B cell (primary cell): ENCODE measurements around the gene SUN3. TPM values are rescaled to one million over a fixed set of nuclear protein-coding genes. Genes with fewer than 3 reads are reported as not detected.

Experiments used
- ATAC-seq: fragments of 200-7000 bp; cut with Tn5 transposase; one replicate; pipeline ENCODE4 v1.10.0; 2021; ENCODE audit warnings: low read depth, mild to moderate bottlenecking, moderate number of reproducible peaks, moderate library complexity
- CTCF ChIA-PET: fragments of 350-600 bp; sonication (Branson Sonifier 250); formaldehyde crosslinking; loops from one replicate; lab custom pipeline; 2021; ENCODE audit warnings: antibody characterized with exemption, inconsistent platforms; lab: Charles Lee
- POLR2A ChIA-PET: fragments of 350-600 bp; sonication (Branson Sonifier 250); formaldehyde crosslinking; loops from one replicate; lab custom pipeline; 2021; ENCODE audit warnings: antibody characterized with exemption; lab: Charles Lee
- DNase-seq: peaks from one replicate; pipeline ENCODE4 v3.0.0; 2013
- H2AFZ ChIP-seq: 2 replicates; pipeline ENCODE4 v1.6.1; 2012; ENCODE audit warnings: mild to moderate bottlenecking, low read depth, low read length; ENCODE audit not compliant: insufficient read depth, poor library complexity, severe bottlenecking
- H3K27ac ChIP-seq, 2 donors: 1 replicate in 1 of 2; 2 replicates in 1 of 2; pipeline ENCODE4 v1.5.1; 2012 to 2013; ENCODE audit warnings: low read length in 2 of 2, mild to moderate bottlenecking in 2 of 2, moderate library complexity in 1 of 2
- H3K27me3 ChIP-seq, 4 experiments: fragments of 200-600 bp in 1 of 4; sonication (generic) in 1 of 4; replicated peaks in 1 of 4; 1 replicate in 2 of 4; 2 replicates in 2 of 4; pipeline versions ENCODE4 v1.6.1 to v1.7.0; 2013 to 2016; ENCODE audit warnings: low read length in 3 of 4, mild to moderate bottlenecking in 2 of 4, mixed read lengths in 1 of 4, moderate library complexity in 1 of 4; ENCODE audit not compliant: insufficient read depth in 4 of 4, control insufficient read depth in 3 of 4; ENCODE audit errors: control extremely low read depth in 1 of 4
- H3K36me3 ChIP-seq, 2 experiments: replicated peaks in 1 of 2; 1 replicate in 1 of 2; 2 replicates in 1 of 2; pipeline versions ENCODE4 v1.6.1 to v1.7.1; 2013; ENCODE audit warnings: low read length in 1 of 2; ENCODE audit not compliant: insufficient read depth in 2 of 2, control insufficient read depth in 1 of 2; ENCODE audit errors: control extremely low read depth in 1 of 2, extremely low read depth in 1 of 2
- H3K4me1 ChIP-seq, 2 donors: fragments of 200-600 bp in 1 of 2; sonication (generic) in 1 of 2; 1 replicate in 1 of 2; 2 replicates in 1 of 2; pipeline versions ENCODE4 v1.5.1 to v1.6.1; 2013 to 2017; ENCODE audit warnings: low read length in 2 of 2; ENCODE audit not compliant: control insufficient read depth in 2 of 2, insufficient read depth in 2 of 2
- H3K4me2 ChIP-seq: replicated peaks from 2 replicates; pipeline ENCODE3; 2012; ENCODE audit warnings: mild to moderate bottlenecking, low read depth, low read length; ENCODE audit not compliant: poor library complexity, severe bottlenecking
- H3K4me3 ChIP-seq, 5 experiments: fragments of 200-600 bp in 1 of 5; sonication (generic) in 1 of 5; 1 replicate in 3 of 5; 2 replicates in 2 of 5; pipeline versions ENCODE4 v1.5.1 to v1.7.0; 2011 to 2016; ENCODE audit warnings: low read length in 4 of 5, mild to moderate bottlenecking in 4 of 5, low read depth in 2 of 5, control low read depth in 1 of 5, moderate library complexity in 1 of 5; ENCODE audit not compliant: insufficient read depth in 1 of 5; ENCODE audit errors: control extremely low read depth in 1 of 5, extremely low read depth in 1 of 5
- H3K79me2 ChIP-seq: fragments of 200-600 bp; sonication (generic); one replicate; pipeline ENCODE4 v1.6.0; 2016; ENCODE audit warnings: low read length; ENCODE audit not compliant: control insufficient read depth, insufficient read depth
- H3K9ac ChIP-seq: fragments of 200-600 bp; sonication (generic); 2 replicates; pipeline ENCODE4 v1.6.1; 2017; ENCODE audit warnings: mild to moderate bottlenecking, low read length, moderate library complexity
- H3K9me3 ChIP-seq, 3 donors: one replicate each; pipeline versions ENCODE4 v1.6.1 to v1.7.1; 2013; ENCODE audit warnings: low read length in 2 of 3; ENCODE audit not compliant: control insufficient read depth in 2 of 3, insufficient read depth in 1 of 3; ENCODE audit errors: control extremely low read depth in 1 of 3
- H4K20me1 ChIP-seq: 2 replicates; pipeline ENCODE4 v1.6.0; 2012; ENCODE audit warnings: mild to moderate bottlenecking, low read length; ENCODE audit not compliant: insufficient read depth, control insufficient read depth, poor library complexity, severe bottlenecking
- H3K27ac Mint-ChIP-seq: one replicate; pipeline ENCODE4 v1.8.0; 2021; ENCODE audit warnings: mixed read lengths
- H3K27me3 Mint-ChIP-seq: one replicate; pipeline ENCODE4 v1.8.0; 2021; ENCODE audit warnings: mixed read lengths
- H3K4me1 Mint-ChIP-seq: one replicate; pipeline ENCODE4 v1.8.0; 2021; ENCODE audit warnings: mixed read lengths
- H3K4me3 Mint-ChIP-seq: one replicate; pipeline ENCODE4 v1.8.0; 2021; ENCODE audit warnings: mixed read lengths
- H3K9me3 Mint-ChIP-seq: one replicate; pipeline ENCODE4 v1.8.0; 2022; ENCODE audit warnings: mixed read lengths; ENCODE audit not compliant: insufficient read depth
- CTCF ChIP-seq: fragments of 200-600 bp; IDR thresholded peaks from one replicate; pipeline ENCODE4 v1.8.0; 2022; ENCODE audit warnings: antibody characterized with exemption, mild to moderate bottlenecking
- EZH2 ChIP-seq: IDR thresholded peaks from 2 replicates; pipeline ENCODE4 v1.6.1; 2012; ENCODE audit warnings: borderline replicate concordance, low read depth, mild to moderate bottlenecking, moderate library complexity, low read length; ENCODE audit not compliant: insufficient read depth, poor library complexity, severe bottlenecking
- WGBS: methylation state at CpG from one replicate; pipeline ENCODE4 v1.1.5; 2013; ENCODE audit warnings: missing lambda C conversion rate; ENCODE audit not compliant: insufficient coverage; 5-methylcytosine and 5-hydroxymethylcytosine counted together
- intact Hi-C: fragments of 100-400 bp; cut with micrococcal nuclease; formaldehyde crosslinking; loops from one replicate; pipeline ENCODE4 v1.10.0; 2022
- polyA plus RNA-seq: library from polyadenylated mRNA; depleted of rRNA; stranded (reverse); fragments of >200 nt; gene quantifications from 2 replicates; pipeline ENCODE4 v1.2.3, GENCODE V29; 2012
- total RNA-seq, 2 donors: library from RNA; stranded (reverse); fragments of 120-200 nt in 1 of 2; gene quantifications; 1 replicate in 1 of 2; 2 replicates in 1 of 2; pipeline versions ENCODE4 v1.2.3 to v1.2.4, GENCODE V29; 2013 to 2022

SUN3 gene
- total and polyA plus RNA-seq, 2 donors (not counting 1 experiment from before 2014, with no cell fraction given), result not detected

GRCh38 chr7:48042636-48043035 is 13.7 kb upstream of the SUN3 start:
- Histone ChIP-seq H3K4me1 (no peaks in the 10 kb centered on the region), H3K36me3 (no peaks in the 10 kb centered on the region), H3K27ac (no peak overlapping the region), H3K4me2 (no peak overlapping the region), H3K79me2 (no peaks in the 10 kb centered on the region), H2AFZ (no peak overlapping the region), H4K20me1 (no peaks in the 10 kb centered on the region), H3K4me3 (no peak overlapping the region), H3K9me3 (no peaks in the 10 kb centered on the region), H3K27me3 (no peaks in the 10 kb centered on the region), H3K9ac (no peak overlapping the region)
- Mint-ChIP-seq H3K9me3 (no peaks in the 10 kb centered on the region), H3K4me3 (no peak overlapping the region), H3K4me1 (peaks cover 4% of the 10 kb centered on the region), H3K27ac (no peak overlapping the region), H3K27me3 (peaks cover 3% of the 10 kb centered on the region)
- TF ChIP-seq EZH2, result no peak
- TF ChIP-seq CTCF, result no peak
- intact Hi-C loops, result no loop called here
- DNase-seq (no peak), ATAC-seq (no peak)
- 50% methylated on average over 2 of the region's 3 CpGs for WGBS
- ChIA-PET CTCF (no interaction called here), POLR2A (no interaction called here)

GRCh38 chr7:48042216-48042615 is 13.3 kb upstream of the SUN3 start:
- POLR2A ChIA-PET, result no interaction called here
- Histone ChIP-seq H3K4me2 (no peak overlapping the region), H3K4me3 (no peak overlapping the region), H3K27ac (no peak overlapping the region), H3K36me3 (no peaks in the 10 kb centered on the region), H3K9ac (no peak overlapping the region), H2AFZ (no peak overlapping the region), H4K20me1 (no peaks in the 10 kb centered on the region), H3K4me1 (no peaks in the 10 kb centered on the region), H3K79me2 (no peaks in the 10 kb centered on the region), H3K9me3 (no peaks in the 10 kb centered on the region), H3K27me3 (peaks cover 0 to 2% (median 0%) of the 10 kb centered on the region in 4 experiments)
- CTCF ChIA-PET, result no interaction called here
- Mint-ChIP-seq H3K27ac (no peak overlapping the region), H3K9me3 (no peaks in the 10 kb centered on the region), H3K27me3 (peaks cover 3% of the 10 kb centered on the region), H3K4me3 (no peak overlapping the region), H3K4me1 (peaks cover 4% of the 10 kb centered on the region)
- no peak for ATAC-seq
- no peak for DNase-seq
- TF ChIP-seq EZH2 (no peak), CTCF (no peak)
- WGBS, result 100% methylated on average over 3 of the region's 3 CpGs
- intact Hi-C loops, result no loop called here
